HG03097 (cell line): ENCODE measurements around the gene ADAP1.

Source experiments
- ATAC-seq: cut with Tn5 transposase; IDR thresholded peaks from one replicate; pipeline ENCODE4 v1.9.1; 2021; ENCODE audit not compliant: unreplicated experiment, low FRiP score

Gene ADAP1

DNA sequence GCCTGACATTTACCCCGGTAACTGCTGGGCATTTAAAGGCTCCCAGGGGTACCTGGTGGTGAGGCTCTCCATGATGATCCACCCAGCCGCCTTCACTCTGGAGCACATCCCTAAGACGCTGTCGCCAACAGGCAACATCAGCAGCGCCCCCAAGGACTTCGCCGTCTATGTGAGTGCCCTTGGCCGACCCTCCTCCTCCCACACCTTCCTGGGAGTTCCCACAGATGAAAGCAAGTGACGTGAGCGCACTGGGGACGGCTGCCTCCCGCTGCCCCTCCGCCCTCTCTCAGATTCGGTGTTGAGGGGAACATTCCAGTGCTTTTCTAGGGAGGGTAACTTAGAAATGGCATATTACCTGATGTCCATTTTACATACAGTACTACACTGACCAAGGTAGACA lies 85.1 kb downstream of the ADAP1 start:
- ATAC-seq, result no peak

DNA sequence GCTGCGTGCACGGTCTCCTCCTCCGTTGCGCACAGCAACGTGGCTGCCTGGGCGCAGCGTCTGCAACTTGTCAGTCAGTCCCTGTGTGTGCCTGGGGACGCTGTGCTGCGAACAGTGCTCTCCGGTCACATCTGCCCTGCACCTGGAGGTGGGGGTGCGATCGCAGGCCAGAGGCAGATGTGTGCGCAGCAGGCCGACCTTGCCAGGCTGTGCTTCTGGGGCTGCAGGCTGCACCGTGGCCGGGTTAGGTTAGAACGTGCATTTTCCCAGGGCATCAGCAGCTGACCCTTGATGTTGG lies 86.3 kb downstream of the ADAP1 start:
- ATAC-seq, result no peak

DNA sequence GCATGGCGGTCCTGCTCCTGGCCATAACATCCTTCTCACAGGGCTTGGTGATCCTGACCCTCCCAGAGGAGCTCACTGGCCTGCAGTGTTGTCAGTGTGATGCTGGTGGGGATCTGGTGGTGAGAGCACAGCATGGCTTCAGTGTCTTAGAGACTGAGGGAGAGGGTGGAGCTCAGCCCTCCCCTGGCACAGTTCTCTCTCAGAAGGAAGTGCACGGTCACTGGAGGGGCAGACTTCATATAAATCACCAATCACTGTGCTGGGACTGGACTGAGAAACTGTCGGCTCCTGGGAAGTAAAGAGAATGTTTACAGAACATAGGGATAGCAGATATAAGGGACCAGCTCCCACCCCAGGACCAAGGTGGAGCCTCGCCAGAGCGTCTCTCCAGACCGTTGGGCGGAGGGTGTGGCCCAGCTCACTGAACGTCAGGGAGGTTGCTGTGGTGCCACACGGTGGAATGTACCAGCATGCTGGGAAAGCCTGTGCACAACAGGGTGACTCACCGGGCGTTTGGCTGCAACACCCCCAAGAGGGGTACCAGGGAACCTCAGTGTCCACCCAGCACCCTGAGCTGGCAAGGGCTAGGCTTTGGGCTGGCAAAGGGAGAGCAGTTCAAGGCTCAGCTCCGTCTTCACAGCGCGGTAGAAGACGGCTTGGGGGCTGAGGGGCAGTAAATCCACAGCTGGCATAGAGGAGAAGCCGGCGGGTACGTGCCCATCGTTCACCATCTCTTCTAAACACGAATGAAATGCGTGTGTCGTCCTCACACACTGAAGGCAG lies 86.9 kb downstream of the ADAP1 start:
- no peak for ATAC-seq

DNA sequence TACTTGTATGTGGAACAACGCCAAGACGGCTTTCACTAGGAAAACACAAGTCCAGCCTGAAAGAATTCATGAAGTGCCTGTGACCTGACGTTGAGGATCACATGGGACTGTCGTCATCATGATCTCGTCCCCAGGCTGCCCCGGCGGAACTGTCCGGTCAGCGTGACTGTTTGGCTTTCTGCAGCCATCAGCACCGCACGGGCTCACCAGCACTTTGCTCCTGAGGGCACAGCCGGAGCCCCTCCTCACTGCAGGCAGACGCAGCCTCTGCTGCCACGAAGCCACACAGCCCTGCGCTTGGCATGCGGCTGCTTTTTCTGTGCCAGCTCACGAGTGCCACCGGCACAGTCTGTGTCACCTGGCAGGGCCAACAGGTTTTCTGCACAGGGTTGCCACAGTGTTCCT lies 87.5 kb downstream of the ADAP1 start:
- no peak for ATAC-seq

DNA sequence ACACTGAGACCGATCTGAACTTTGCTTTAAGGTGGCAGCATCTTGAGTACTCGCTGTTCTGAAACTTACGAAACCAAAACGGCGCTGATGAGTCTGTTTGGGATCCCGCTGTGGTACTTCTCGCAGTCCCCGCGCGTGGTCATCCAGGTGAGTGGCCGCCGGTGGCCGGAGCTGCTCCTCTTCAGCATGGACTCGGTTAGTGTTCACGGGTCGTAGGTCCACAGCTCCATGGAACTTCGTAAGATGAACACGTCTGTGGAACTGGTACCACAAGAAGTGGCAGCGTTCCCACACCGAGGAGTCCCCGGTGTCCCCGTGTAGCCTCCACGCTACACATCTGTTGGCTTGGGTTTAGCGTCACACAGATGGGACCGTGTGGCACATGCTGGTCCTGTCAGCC lies 88.6 kb downstream of the ADAP1 start:
- no peak for ATAC-seq

DNA sequence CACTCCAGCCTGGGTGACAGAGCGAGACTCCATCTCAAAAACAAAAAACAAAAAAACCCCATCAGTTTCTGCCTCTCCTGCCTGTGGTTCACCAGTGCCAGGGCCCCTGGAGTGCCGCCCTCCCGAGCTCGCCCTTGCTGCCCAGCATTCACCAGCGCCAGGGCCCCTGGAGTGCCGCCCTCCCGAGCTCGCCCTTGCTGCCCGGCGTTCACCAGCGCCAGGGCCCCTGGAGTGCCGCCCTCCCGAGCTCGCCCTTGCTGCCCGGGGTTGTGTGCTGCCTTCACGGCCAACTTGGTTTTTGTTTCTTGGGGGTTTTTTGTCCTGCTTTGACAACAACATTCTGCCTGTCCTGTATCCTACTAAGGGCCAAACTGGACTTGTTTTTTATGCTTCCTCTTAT lies 91.4 kb downstream of the ADAP1 start:
- ATAC-seq, result no peak

DNA sequence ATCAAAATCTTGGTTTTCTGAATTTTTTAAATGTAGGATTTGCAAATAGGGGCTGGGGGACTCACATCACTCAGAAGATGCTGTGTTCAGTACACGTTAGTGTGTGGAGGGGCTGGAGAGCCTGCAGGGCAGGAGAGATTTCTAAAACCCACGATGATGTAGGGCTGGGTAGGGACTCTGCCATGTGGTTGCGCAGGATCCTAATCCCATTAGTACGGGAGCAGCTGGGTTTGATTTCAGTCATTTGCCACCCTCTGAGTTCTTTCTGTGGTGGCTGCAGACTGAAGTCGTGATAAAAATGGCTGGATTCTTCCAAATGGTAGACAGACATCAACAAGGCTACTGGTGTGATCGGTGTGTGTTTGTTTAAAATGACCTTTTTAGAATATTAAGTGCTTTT lies 92.3 kb downstream of the ADAP1 start:
- no peak for ATAC-seq

DNA sequence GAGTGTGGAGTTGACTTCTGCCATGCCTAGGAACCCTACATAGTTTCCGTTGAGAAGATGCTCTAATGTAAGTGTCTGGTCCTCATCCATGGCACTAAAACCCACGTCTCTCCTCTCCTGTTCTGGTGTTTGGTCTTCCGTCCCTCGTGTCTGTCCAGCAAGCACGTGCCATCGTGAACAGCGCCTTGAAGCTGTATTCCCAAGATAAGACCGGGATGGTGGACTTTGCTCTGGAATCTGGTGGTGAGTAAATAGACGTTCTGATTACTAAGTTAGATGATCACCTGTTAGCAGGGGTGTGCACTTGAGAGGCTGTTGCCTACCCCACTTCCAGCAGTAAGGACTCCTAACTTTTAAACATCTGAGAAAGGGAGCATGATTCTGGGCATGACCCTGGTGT lies 93.3 kb downstream of the ADAP1 start:
- no peak for ATAC-seq

DNA sequence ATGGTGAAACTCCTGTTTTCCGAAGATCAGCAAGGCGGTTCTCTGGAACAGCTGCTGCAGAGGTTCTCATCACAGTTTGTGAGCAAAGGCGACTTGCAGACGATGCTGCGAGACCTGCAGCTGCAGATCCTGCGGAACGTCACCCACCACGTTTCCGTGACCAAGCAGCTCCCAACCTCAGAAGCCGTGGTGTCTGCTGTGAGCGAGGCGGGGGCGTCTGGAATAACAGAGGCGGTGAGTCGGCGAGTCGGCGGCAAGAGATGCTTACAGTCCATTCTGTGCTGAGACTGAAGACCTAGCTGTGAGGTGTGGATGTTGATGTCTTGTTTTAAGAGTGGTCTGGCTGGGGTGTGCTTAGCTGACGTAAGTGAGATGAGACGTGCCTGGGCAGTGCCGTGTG lies 94.3 kb downstream of the ADAP1 start:
- no peak for ATAC-seq

DNA sequence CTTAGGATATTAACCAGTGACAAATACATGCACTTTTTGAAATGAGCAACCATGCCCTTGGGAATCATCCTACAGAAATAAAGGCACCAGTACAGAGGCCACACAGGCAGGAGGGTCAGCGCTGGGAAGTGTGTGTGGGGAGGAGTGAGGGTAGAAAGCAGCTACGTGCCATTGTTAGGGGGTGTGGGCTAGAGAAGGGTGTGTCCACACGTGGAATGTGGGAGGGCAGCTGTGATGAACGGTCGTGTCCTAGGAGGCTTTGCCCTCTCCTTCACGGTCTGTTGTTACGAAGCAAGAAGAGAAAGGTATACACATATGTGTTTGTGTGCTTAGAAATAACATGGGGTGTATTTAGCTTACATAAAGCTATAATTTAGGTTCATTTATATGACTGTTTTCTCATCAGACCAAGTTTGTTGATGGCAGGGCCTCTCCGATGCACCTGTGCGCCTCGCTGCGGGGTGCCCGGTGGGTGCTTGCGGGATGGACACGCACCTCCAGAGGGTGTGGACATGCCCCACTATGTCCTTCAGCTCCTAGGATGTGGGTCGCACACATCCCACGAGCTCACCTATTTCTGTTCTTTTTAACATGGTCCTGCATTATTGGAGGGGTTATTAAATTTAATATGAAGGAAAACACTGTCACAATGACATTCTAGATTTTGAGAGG lies 95.0 kb downstream of the ADAP1 start:
- ATAC-seq, result no peak

DNA sequence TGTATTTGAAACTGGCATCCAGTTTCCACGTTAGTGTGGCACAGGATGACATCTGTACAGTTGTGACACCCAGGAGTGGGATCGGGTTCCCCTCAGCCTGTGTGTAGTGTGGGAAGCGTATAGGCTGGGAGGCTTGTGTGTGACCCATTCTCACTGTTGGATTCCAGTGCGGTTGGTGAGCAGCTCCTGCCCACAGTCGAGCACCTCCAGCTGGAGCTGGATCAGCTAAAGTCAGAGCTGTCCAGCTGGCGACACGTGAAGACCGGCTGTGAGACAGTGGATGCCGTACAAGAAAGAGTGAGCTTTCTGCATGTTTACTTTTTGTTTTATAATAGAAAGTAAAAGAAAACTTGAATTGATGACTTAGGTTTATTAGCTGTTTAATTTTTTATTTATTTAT lies 96.8 kb downstream of the ADAP1 start:
- no peak for ATAC-seq

DNA sequence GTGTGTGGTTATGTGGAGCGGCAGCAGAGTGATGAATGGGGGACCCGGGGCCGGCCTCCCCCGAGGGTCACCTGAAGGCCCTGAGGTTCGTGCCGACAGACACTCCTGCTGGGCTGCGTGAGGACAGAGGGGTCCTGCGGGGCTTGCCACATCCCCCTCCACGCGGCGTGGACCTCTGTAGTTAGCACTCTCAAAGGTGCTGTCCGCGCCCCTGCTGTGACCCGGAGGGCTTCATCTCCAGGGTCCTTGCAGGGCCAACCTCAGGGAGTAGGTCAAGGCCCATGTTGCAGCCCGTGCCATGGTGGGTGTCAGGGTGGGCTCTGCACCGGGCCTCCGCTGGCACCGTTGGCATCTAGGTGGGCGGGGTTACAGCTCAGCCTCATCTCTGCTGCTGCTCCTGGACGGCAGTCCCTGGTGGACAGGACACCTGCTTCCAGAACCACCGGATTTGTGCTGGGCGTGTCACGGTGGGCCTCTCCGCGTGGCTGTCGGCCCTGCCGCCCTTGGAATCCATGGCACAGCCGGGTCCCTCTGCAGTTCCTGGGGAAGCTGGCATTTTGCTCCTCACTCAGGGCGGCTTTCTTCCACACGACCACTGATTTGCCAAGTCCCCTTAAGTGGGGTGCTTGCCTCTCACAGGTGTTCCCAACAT lies 97.9 kb downstream of the ADAP1 start:
- ATAC-seq, result no peak

DNA sequence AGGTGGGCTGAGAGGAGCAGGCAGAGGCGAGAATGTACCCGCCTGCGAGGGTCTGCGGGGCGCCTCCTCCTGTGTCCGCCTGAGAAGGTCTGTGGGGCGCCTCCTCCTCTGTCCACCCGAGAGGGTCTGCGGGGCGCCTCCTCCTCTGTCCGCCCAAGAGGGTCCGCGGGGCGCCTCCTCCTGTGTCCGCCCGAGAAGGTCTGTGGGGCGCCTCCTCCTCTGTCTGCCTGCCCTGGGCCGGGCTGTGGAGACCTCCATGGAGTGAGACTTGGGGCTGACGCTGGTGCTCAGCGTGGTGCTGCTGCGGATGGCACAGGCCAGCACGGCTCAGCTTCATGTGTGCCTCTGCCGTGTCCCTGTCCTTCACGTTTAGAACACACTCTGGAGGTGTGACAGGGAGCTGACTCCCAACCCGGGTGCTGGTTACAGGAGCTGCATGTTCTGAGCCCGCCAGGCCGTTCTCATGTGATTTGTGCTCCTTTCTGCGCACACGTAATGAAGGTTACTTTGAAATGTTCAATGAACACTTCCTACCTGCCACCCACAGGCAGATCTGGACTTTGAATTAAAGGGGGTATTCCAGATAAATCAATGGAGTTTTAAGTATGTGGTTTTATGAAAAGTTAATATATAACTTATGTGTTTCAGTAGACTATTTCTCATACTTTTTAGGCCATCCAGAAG lies 98.7 kb downstream of the ADAP1 start:
- ATAC-seq, result no peak

DNA sequence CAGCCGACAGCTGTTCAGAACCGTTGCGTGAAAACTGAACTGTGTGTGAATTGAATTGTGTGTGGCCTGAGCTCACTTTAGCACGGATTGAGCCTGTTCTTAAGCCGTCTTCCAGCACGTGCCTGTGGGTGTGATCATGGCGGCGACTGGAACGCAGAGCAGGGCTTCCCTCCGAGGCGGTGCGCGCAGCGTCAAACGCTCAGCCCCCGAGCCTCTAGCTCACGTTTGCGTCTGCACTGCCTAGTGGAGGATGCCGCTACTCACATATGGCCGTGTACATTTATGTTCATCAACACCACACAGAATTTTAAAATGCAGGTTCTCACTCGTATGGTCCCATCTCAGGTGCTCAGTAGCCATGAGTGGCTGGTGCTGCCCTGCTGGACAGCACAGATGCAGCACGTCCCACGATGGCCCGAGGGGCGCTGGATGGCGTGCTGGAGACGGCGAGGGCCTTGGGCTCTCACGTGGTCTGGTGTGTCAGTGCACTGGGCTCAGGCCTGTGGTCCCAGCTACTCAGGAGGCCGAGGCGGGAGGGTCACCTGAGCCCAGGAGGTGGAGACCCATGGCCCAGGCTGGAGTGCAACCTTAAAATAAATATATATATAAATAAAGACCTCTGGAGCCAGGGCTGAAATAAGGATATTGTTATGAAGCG lies 100.2 kb downstream of the ADAP1 start:
- no peak for ATAC-seq

DNA sequence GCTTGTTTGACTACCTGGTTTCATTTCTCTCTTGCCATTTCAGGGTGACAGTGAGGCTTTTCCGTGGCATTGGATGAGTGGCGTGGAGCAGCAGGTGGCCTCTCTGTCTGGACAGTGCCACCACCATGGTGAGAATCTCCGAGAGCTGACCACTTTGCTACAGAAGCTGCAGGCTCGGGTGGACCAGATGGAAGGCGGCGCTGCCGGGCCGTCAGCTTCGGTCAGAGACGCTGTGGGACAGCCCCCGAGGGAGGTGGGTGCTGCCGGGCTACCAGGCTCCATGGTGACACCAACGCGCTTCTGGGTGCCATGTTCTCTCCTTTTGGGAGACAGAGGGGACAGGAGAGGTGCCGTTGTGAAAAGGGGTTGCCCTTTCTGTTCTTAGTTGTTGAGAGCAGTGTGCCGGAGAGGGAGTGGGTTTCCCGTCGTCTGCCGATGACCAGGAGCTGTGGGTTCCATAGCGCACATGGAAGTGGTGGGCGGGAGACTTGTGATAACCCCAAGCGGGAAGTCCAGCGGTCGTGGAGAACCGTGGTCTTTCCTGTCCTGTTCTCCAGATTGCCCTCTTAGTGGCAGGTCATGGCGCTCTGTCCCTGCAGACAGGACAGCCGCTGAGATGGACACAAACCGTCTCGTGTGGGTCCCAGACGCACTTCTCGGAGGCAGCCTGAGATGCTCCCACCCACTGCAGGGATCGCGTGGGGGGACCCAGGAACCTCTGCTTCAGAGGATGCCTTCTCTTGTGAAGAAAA lies 100.9 kb downstream of the ADAP1 start:
- no peak for ATAC-seq

DNA sequence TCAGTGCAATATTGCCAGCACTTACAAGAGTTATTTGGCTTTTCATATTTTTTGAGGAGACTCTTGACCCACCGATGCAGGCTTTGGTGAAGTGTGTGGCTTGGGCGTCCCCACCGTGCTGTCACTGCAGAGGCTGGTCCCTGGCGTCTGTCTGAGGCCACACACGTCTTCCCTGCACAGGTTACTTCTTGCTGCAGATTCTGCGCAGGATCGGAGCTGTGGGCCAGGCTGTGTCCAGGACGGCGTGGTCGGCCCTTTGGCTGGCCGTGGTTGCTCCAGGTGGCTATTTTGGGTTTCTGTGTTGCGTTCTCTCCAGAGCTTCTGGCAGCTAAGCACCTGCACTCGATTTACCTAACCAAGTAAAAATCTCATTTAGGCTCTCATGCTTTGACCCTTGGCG lies 103.3 kb downstream of the ADAP1 start:
- ATAC-seq, result no peak

DNA sequence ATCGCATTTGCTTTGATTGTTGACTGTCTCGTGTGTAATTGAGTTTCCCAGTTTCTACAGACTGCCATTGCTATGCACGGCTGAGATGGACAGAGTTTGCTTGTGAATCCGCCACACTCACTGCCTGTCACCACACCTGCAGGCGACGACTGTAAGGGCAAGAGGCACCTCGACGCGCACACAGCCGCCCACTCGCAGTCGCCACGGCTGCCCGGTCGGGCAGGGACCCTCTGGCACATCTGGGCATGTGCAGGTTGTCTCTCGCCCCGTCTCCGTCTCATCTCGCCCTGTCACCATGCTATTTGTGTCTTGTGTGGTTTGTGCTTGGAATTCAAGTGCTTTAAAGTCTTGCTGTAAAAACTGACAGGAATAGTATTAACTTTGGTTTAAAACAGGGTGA lies 104.7 kb downstream of the ADAP1 start:
- no peak for ATAC-seq

DNA sequence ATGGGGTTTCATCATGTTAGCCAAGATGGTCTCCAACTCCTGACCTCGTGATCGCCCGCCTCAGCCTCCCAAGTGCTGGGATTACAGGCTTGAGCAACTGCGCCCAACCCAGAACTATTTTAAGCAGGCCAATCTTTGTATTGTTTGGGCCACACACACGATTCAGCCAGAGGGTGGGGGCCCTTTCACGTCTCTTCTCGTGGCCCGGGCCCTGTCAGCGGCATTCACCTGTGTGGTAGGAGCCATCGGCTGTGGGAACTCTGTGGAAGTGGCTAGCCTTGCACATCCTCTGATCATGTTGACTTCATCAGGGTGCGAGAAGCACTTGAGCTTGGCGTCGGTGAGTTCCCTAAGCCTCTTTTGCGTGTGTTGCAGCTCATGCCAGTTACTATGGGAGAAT lies 105.3 kb downstream of the ADAP1 start:
- ATAC-seq, result no peak
